Suprapubic skin (tissue), 4 donors: ENCODE results near the gene GRAP2. TPM values are rescaled to one million over a fixed set of nuclear protein-coding genes. Genes with fewer than 3 reads are reported as not detected.

Source experiments
- DNase-seq, 2 donors: peaks; one replicate each; pipeline ENCODE4 v3.0.0-alpha.2; 2019; ENCODE audit warnings: low spot score in 2 of 2
- H3K27ac ChIP-seq: fragments of 200-600 bp; sonication (generic); one replicate; pipeline ENCODE4 v1.5.1; 2019
- H3K27me3 ChIP-seq: fragments of 200-600 bp; sonication (generic); one replicate; pipeline ENCODE4 v1.5.1; 2019
- H3K36me3 ChIP-seq: fragments of 200-600 bp; sonication (generic); one replicate; pipeline ENCODE4 v1.5.1; 2019
- H3K4me1 ChIP-seq: fragments of 200-600 bp; sonication (generic); one replicate; pipeline ENCODE4 v1.5.1; 2019
- H3K4me3 ChIP-seq: fragments of 200-600 bp; sonication (generic); one replicate; pipeline ENCODE4 v1.5.1; 2019; ENCODE audit warnings: mild to moderate bottlenecking
- H3K9me3 ChIP-seq: fragments of 200-600 bp; sonication (generic); one replicate; pipeline ENCODE4 v1.5.1; 2019
- EP300 ChIP-seq: sonication (generic); formaldehyde crosslinking; IDR thresholded peaks from one replicate; pipeline ENCODE4 v1.6.1; 2017; ENCODE audit warnings: antibody characterized with exemption
- POLR2A ChIP-seq, 2 donors: fragments of 450-650 bp; IDR thresholded peaks; one replicate each; pipeline ENCODE4 v1.6.1; 2017; ENCODE audit warnings: antibody characterized with exemption in 2 of 2, mild to moderate bottlenecking in 2 of 2, moderate library complexity in 2 of 2
- POLR2AphosphoS5 ChIP-seq, 3 donors: sonication (generic); formaldehyde crosslinking; IDR thresholded peaks; one replicate each; pipeline ENCODE4 v1.6.1; 2017; ENCODE audit warnings: antibody characterized with exemption in 3 of 3
- WGBS: methylation state at CpG from one replicate; pipeline ENCODE4 v1.1.5; 2018; 5-methylcytosine and 5-hydroxymethylcytosine counted together
- total RNA-seq, 4 donors: library from RNA; depleted of rRNA; stranded (reverse); fragments of >200 nt; gene quantifications; one replicate each; pipeline ENCODE4 v1.1.0, GENCODE V29; 2016
- TF ChIP-seq, protein P1 (sequence below), 2 donors: fragments of 200-600 bp in 1 of 2; fragments of 450-650 bp in 1 of 2; sonication (generic) in 1 of 2; IDR thresholded peaks; one replicate each; pipeline ENCODE4 v1.5.1; 2016 to 2019; ENCODE audit warnings: antibody characterized with exemption in 2 of 2, mild to moderate bottlenecking in 1 of 2, moderate library complexity in 1 of 2

GRAP2 gene
- total RNA-seq, 4 donors from 2014 or later = 0.16 to 10.1 (median 4.8) TPM

DNA sequence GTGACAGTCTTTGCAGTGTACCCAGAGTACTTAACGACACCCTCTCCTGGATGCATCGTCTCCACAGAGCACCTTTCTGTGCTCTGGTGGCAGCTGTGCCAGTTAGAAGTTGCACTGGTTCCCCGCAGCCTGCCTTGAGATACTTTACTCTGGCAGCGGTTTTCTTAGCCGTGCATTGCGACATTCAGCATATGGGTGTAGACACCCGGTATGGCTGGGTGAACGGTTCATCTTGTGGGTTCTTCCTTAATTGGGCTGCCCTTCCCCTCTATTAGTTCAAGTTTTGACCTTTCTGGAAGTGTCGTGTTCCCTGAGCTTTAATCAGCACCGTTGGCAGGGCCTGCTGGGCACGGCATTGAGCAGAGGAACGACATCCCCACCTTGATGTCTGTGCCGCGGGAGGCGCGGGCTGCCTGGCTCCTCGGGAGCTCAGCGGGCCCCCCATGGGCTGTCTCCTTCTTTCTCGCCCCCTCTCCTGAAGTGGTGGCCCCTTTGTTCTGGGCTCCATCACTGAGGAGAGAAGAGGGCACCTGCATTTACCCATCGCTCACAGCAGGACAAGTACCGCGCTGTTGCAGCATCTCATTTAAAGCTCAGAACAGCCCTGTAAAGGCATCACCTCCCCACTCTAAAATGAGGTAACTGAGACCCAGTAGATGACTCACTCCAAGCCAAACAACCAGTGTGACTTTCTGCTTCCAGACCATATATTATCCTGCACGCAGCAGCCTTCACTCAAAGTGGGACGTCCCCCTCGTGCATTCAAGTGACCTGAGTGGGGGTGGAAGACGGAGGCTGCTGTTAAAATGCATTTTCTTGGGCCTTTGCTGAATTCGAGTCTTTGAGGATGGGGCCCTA is 107.2 kb downstream of the GRAP2 start:
- no peaks in the 10 kb centered on the region for H3K36me3 ChIP-seq
- no peak for DNase-seq
- H3K9me3 ChIP-seq = no peaks in the 10 kb centered on the region
- TF ChIP-seq EP300 (no peak), POLR2AphosphoS5 (IDR thresholded peaks at IDR 0.05) (no peak), POLR2A (IDR thresholded peaks at IDR 0.05) (no peak)
- TF ChIP-seq, protein P1, sequence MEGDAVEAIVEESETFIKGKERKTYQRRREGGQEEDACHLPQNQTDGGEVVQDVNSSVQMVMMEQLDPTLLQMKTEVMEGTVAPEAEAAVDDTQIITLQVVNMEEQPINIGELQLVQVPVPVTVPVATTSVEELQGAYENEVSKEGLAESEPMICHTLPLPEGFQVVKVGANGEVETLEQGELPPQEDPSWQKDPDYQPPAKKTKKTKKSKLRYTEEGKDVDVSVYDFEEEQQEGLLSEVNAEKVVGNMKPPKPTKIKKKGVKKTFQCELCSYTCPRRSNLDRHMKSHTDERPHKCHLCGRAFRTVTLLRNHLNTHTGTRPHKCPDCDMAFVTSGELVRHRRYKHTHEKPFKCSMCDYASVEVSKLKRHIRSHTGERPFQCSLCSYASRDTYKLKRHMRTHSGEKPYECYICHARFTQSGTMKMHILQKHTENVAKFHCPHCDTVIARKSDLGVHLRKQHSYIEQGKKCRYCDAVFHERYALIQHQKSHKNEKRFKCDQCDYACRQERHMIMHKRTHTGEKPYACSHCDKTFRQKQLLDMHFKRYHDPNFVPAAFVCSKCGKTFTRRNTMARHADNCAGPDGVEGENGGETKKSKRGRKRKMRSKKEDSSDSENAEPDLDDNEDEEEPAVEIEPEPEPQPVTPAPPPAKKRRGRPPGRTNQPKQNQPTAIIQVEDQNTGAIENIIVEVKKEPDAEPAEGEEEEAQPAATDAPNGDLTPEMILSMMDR (IDR thresholded peaks at IDR 0.05) = no peak
- no peak overlapping the region for H3K4me3 ChIP-seq
- peaks cover 74% of the 10 kb centered on the region for H3K4me1 ChIP-seq
- peaks cover 16% of the 10 kb centered on the region for H3K27me3 ChIP-seq
- H3K27ac ChIP-seq = no peak overlapping the region
- WGBS = 58% methylated on average over 24 of the region's 27 CpGs

DNA sequence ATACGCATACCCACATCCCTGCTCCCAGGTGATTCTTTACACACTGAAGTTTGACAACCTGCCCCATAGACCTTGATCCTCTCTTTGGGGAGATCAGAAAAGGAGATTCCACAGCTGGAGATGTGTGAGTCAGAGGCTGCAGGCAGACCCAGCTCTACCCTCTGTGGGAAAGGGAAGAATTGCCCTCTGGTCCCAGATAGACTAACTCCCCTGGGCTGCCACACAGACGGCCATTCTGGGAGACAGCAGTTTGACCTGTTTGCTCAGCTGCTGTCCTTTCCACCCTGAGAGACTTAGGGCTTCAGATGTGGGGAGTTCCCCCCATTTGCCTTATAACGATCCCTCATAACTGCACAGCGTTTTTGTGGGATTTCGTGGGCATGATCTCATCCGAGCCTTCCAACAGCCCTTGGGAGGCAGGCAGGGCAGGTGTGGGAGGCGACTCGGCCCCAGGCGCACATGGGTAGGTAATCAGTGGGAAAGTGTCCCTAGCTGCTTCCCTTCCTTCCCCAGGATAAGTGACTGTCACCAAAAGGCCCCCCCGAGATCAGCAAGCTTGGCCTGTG is 107.9 kb downstream of the GRAP2 start:
- Histone ChIP-seq H3K27ac (no peak overlapping the region), H3K4me3 (no peak overlapping the region), H3K4me1 (peaks cover 67% of the 10 kb centered on the region), H3K9me3 (no peaks in the 10 kb centered on the region), H3K36me3 (no peaks in the 10 kb centered on the region), H3K27me3 (peaks cover 16% of the 10 kb centered on the region)
- DNase-seq = no peak
- TF ChIP-seq POLR2AphosphoS5 (IDR thresholded peaks at IDR 0.05) = no peak
- TF ChIP-seq EP300 = no peak
- TF ChIP-seq, protein P1 (IDR thresholded peaks at IDR 0.05) = no peak
- TF ChIP-seq POLR2A (IDR thresholded peaks at IDR 0.05) = no peak
- 44% methylated on average over 6 of the region's 10 CpGs for WGBS

DNA sequence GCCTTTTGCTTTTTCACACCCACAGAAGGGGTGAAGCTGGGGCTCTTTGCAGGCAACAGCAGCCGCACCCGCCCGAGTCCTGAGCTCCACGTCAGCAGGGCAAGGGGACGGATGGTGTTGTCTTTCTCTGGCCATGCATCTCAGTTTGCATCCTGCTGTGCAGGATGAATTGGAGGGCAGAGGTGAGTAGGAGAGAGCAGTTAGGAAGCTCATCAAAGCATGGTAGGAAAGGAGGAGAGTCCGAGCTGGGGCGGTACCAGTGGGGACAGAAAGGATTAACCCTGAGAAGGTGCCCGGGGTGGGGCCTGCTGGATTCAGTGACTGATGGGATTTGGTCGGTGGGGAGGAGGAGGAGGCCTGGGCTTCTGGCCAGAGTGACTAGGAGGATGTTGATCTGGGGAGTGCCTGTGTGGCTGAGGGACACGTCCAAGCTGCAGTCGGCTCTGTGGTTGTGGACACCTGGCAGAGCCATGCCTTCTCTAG is 108.4 kb downstream of the GRAP2 start:
- no peak for DNase-seq
- no peak overlapping the region for H3K4me3 ChIP-seq
- no peak overlapping the region for H3K27ac ChIP-seq
- H3K4me1 ChIP-seq = peaks cover 63% of the 10 kb centered on the region
- no peaks in the 10 kb centered on the region for H3K36me3 ChIP-seq
- peaks cover 16% of the 10 kb centered on the region for H3K27me3 ChIP-seq
- no peak for TF ChIP-seq POLR2AphosphoS5 (IDR thresholded peaks at IDR 0.05)
- TF ChIP-seq, protein P1 (IDR thresholded peaks at IDR 0.05) = no peak
- TF ChIP-seq POLR2A (IDR thresholded peaks at IDR 0.05) = no peak
- TF ChIP-seq EP300 = no peak
- WGBS = 5% methylated on average over 11 of the region's 11 CpGs
- no peaks in the 10 kb centered on the region for H3K9me3 ChIP-seq

DNA sequence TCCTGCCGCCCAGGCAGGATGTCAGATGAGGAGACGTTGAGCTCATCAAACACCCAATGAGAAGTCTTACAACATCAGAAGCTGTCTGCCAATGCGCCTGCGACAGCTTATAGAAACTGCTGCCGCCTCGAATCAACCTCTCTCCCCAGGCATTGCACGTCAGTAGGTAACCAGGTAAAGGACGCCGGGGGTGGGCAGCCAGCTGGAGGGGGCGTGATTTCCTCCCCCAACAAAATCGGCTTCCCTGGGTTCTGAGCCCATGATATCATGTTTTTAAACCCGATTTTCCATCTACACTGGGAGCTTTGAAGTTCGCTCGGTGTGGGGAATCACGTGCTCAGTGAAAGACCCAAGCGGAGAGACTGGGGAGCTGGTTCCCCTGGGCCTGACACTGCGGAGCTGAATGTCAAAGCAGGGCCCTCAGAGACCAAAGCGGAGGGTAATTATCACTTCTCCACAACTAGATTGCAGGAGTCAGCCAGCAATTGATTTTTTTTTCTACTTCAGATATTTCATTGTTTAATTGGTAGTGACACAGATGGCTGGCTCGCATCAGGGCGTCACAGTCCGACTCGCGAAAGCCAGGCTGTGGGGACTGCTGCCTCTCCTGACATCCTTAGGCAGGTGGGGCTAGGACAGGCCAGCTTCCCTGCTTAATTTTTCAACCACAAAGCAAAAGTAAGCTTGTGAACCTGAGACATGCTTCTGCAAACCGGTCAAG is 109.2 kb downstream of the GRAP2 start:
- Histone ChIP-seq H3K4me1 (peaks cover 63% of the 10 kb centered on the region), H3K9me3 (no peaks in the 10 kb centered on the region), H3K27me3 (peaks cover 16% of the 10 kb centered on the region), H3K27ac (no peak overlapping the region), H3K4me3 (no peak overlapping the region), H3K36me3 (no peaks in the 10 kb centered on the region)
- TF ChIP-seq EP300 = no peak
- TF ChIP-seq, protein P1 (IDR thresholded peaks at IDR 0.05) = no peak
- no peak for TF ChIP-seq POLR2AphosphoS5 (IDR thresholded peaks at IDR 0.05)
- TF ChIP-seq POLR2A (IDR thresholded peaks at IDR 0.05) = no peak
- no peak for DNase-seq
- 46% methylated on average over 24 of the region's 24 CpGs for WGBS
